Fibroblast of mammary gland (primary cell): Measurements from ENCODE around the gene APOBR.

Experiments used
- DNase-seq: peaks from one replicate; pipeline ENCODE4 v3.0.0-alpha.2; 2010; ENCODE audit warnings: low read depth
- H3K4me3 ChIP-seq: 2 replicates; pipeline ENCODE4 v1.5.1; 2011; ENCODE audit warnings: low read depth, mild to moderate bottlenecking, low read length, moderate library complexity; ENCODE audit not compliant: control insufficient read depth
- TF ChIP-seq, protein P1 (sequence below): conservative IDR thresholded peaks from 2 replicates; pipeline ENCODE4 v1.5.1; 2011; ENCODE audit warnings: low read depth, low read length, inconsistent platforms; ENCODE audit not compliant: control insufficient read depth, insufficient read depth

APOBR gene

DNA sequence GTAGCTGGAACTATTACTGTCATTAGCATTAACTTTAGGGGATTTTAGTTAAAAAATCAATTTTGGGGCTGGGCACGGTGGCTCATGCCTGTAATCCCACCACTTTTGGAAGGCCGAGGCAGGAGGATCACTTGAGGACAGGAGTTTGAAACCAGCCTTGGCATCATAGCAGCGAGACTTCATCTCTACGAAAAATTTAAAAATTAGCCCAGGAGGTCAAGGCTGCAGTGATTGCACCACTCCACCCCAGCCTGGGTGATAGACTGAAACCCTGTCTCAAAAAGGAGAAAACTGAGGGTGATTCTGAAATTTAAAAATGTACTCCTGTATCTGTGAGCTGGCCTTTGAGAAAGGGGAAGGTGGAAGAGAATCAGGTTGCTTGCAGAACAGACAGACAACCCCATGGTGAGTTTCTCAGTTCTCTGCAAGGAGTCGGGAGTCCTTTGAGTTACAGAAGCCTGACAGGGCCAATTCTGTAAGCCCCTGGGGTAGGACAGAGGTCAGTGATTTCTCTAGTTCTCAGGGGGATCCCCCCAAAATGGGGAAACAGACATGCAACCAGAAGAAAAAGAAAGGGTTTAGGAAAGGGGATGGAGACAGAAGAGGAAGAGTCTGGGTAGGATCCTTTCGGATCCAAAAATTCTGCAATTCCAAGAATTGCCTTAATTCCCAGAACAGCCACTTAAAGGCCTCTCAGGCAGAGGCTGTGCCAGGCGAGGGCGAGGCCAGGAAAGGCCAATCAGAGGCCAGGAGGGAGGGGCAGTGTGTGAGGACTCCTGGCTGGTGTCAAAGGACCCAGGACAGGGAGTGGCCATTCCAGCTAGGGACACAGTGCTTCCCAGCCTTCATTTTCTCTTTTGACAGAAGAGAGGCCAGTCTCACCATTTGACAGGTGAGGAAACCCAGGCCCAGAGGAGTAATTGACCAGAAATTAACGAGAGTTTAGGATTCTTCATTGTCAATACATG lies 37.6 kb downstream of the APOBR start:
- peak; percentile 33 for DNase-seq
- H3K4me3 ChIP-seq = no peak overlapping the region
- TF ChIP-seq, protein P1, sequence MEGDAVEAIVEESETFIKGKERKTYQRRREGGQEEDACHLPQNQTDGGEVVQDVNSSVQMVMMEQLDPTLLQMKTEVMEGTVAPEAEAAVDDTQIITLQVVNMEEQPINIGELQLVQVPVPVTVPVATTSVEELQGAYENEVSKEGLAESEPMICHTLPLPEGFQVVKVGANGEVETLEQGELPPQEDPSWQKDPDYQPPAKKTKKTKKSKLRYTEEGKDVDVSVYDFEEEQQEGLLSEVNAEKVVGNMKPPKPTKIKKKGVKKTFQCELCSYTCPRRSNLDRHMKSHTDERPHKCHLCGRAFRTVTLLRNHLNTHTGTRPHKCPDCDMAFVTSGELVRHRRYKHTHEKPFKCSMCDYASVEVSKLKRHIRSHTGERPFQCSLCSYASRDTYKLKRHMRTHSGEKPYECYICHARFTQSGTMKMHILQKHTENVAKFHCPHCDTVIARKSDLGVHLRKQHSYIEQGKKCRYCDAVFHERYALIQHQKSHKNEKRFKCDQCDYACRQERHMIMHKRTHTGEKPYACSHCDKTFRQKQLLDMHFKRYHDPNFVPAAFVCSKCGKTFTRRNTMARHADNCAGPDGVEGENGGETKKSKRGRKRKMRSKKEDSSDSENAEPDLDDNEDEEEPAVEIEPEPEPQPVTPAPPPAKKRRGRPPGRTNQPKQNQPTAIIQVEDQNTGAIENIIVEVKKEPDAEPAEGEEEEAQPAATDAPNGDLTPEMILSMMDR = no peak

DNA sequence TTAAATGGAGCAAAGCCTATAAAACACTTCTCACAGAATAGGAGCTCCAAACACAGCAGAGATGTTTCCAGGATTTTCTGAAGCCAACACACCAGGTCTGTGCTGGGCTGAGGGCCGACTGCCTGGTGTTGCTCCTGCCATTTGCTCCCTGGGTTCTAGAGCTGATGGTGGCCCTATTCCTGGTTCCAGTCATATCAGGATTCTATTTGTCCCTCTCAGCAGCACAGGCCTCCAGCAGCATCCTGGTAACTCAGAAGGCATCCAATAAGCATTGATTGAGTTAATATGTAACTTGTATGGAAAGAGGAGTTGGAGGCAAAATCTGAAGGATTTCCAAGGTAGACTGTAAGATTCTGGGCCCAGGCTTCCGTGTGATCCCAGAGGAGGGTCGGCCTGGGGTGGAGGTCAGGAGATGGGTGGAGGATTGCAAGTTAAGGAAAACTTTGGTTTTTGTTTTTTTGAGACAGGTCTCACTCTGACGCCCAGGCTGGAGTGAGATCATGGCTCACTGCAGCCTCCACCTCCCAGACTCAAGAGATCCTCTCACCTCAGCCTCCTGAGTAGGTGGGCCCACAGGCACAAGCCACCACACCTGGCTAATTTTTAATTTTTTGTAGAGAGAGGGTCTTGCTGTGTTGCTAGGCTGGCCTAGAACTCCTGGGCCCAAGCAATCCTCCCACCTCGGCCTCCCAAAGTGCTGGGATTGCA lies 38.7 kb downstream of the APOBR start:
- TF ChIP-seq, protein P1 = no peak
- DNase-seq = no peak
- no peak overlapping the region for H3K4me3 ChIP-seq

DNA sequence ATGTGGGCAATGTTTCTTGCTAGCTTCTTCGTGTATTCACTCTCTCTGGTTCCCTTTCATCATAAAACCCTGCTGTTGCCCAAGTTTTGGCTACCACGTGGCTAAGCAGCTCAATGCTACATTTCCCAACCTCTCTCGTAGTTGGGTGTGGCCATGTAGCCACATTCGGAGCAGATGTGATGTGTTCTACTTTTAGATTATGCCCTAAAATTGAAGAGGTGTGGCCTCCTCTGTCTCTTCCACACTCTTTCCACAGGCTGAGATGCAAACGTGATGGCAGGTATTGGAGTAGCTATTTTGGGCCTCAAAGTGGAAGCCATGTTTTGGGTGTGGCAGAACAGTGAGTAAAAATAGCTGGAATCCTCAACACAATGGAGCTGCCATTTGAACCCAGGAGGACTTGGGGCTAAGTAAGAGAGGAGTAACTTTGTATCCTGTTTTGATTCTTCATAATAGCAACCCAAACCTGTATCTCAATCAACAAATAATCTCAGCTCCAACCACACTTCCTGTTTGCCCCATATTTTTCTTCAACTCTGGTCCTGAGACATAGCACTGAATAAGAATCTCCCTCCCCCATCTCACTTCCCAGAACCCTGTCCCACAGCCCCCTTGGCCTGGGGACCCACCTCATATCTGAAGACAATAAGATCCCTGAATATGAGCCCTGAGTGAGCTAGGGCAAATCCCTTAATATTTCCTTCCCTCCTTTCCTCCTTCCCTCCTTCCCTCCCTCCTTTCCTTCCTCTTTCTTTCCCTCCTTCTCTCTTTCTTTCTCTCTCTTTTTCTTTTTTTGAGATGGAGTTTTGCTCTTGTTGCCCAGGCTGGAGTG lies 40.3 kb downstream of the APOBR start:
- H3K4me3 ChIP-seq = no peak overlapping the region
- peak; percentile 90 for DNase-seq

DNA sequence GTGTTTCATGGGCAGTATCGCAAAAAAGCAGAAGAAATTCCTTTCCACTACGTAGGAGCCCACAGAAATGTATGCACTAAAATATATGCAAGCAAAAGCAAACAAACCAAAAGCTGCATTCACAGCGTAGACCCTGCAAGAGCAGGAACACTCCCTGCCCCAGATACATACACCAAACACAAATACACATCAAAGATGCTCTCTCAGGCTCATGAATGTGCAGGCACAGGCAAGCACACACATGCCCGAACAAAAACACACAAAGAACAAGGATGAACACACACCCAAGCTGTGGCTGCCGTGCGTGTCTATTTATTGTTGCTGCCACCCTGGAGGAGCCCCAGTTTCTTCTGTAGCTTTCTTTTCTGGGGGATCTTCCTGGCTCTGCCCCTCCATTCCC lies 42.6 kb downstream of the APOBR start:
- no peak for DNase-seq
- H3K4me3 ChIP-seq = peak overlapping the region; percentile 75

More for the DNA sequence above, 40.3 kb downstream of the APOBR start:
- TF ChIP-seq, protein P1 = no peak

DNA sequence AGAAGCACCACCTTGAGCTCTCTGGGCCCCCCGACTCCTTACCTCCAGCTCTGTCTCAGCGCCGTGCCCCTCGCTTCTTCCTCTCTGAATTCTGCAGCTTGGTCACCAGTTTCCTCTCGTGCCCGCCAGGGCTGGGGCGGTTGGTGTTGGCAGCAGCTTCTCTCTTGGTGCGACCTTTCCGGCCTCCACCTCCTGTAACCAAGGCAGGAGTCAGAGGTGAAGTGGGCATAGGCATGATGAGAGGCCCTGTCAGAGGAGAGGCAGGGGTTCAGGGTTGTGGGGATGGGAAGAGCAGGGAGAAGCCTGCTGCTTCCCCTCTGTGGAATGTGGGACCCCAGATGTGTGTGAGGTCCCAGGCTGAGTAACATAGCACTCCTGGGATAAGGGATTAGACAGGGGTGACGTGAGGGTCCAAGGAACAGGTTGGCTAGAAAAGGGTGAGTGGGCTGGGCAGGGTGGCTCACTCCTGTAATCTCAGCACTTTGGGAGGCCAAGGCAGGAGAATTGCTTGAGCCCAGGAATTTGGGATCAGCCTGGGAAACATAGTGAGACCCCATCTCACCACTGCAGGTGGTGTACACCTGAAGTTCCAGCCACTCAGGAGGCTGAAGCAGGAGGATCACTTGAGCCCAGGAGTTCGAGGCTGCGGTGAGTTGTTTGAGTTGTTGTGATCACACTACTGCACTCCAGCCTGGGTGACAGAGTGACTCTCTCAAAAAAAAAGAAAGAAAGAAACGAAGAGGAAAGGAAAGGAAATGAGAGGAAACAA lies 43.7 kb downstream of the APOBR start:
- TF ChIP-seq, protein P1 = no peak
- peak overlapping the region; percentile 75 for H3K4me3 ChIP-seq
- DNase-seq = no peak

More for the DNA sequence above, 42.6 kb downstream of the APOBR start:
- TF ChIP-seq, protein P1 = no peak
